Gastroesophageal sphincter (tissue), 4 donors: ENCODE measurements around the gene APOL1. TPM values are rescaled to one million over a fixed set of nuclear protein-coding genes. Genes with fewer than 3 reads are reported as not detected.
"Not testable (repeated sequence)": the region's sequence is repeated elsewhere in the genome, so short reads cannot be mapped to it uniquely, and the experiment has no call there.

Experiments used
- ATAC-seq: fragments of 150-250 bp; one replicate; pipeline ENCODE4 v1.9.1; 2016; ENCODE audit warnings: mild to moderate bottlenecking, moderate library complexity
- H3K27ac ChIP-seq, 4 donors: fragments of 200-600 bp; sonication (generic) in 3 of 4; 1 replicate in 3 of 4; 2 replicates in 1 of 4; pipeline ENCODE4 v1.5.1; 2016 to 2019
- H3K27me3 ChIP-seq: fragments of 200-600 bp; sonication (generic); one replicate; pipeline ENCODE4 v1.5.1; 2019
- H3K36me3 ChIP-seq, 2 donors: fragments of 200-600 bp; sonication (generic); one replicate each; pipeline ENCODE4 v1.5.1; 2019; ENCODE audit warnings: control low read depth in 1 of 2
- H3K4me1 ChIP-seq, 3 donors: fragments of 200-600 bp; sonication (generic); 1 replicate in 2 of 3; 2 replicates in 1 of 3; pipeline ENCODE4 v1.5.1; 2016 to 2019; ENCODE audit warnings: control low read depth in 2 of 3
- H3K4me3 ChIP-seq, 2 donors: fragments of 200-600 bp; sonication (generic); one replicate each; pipeline ENCODE4 v1.5.1; 2019; ENCODE audit warnings: mild to moderate bottlenecking in 1 of 2, moderate library complexity in 1 of 2
- H3K9me3 ChIP-seq, 3 donors: fragments of 200-600 bp; sonication (generic); one replicate each; pipeline ENCODE4 v1.5.1; 2017 to 2019; ENCODE audit warnings: control low read depth in 2 of 3
- CTCF ChIP-seq, 4 experiments: fragments of 200-600 bp in 2 of 4; fragments of 450-650 bp in 2 of 4; sonication (generic) in 1 of 4; IDR thresholded peaks; one replicate each; pipeline ENCODE4 v1.5.1; 2017 to 2019; ENCODE audit warnings: antibody characterized with exemption in 4 of 4, mild to moderate bottlenecking in 2 of 4, moderate library complexity in 2 of 4
- EP300 ChIP-seq: sonication (generic); formaldehyde crosslinking; IDR thresholded peaks from one replicate; pipeline ENCODE4 v1.6.1; 2017; ENCODE audit warnings: antibody characterized with exemption, mild to moderate bottlenecking
- POLR2A ChIP-seq, 2 donors: fragments of 450-650 bp; IDR thresholded peaks; one replicate each; pipeline ENCODE4 v1.6.1; 2017; ENCODE audit warnings: antibody characterized with exemption in 2 of 2, mild to moderate bottlenecking in 2 of 2, moderate library complexity in 1 of 2
- POLR2AphosphoS5 ChIP-seq: sonication (generic); formaldehyde crosslinking; IDR thresholded peaks from one replicate; pipeline ENCODE4 v1.6.1; 2017; ENCODE audit warnings: antibody characterized with exemption
- WGBS, 2 donors: methylation state at CpG; one replicate each; pipeline ENCODE4 v1.1.5; 2018; ENCODE audit warnings: low coverage in 1 of 2; 5-methylcytosine and 5-hydroxymethylcytosine counted together
- total RNA-seq, 4 donors: library from RNA; depleted of rRNA; stranded (reverse); fragments of >200 nt; gene quantifications; one replicate each; pipeline ENCODE4 v1.1.0, GENCODE V29; 2016

Gene APOL1
- total RNA-seq, 4 donors from 2014 or later: 10.0 to 53.7 (median 26.0) TPM

- no peak overlapping the region for H3K27ac ChIP-seq
- no peaks in the 10 kb centered on the region for H3K9me3 ChIP-seq
- no peaks in the 10 kb centered on the region for H3K27me3 ChIP-seq
- no peaks in the 10 kb centered on the region for H3K36me3 ChIP-seq
- no peak for TF ChIP-seq POLR2AphosphoS5
- TF ChIP-seq EP300: no peak
- no peak for TF ChIP-seq CTCF (IDR thresholded peaks at IDR 0.05)
- TF ChIP-seq POLR2A (IDR thresholded peaks at IDR 0.05): no peak
- ATAC-seq: peak; percentile 63
- H3K4me1 ChIP-seq: peaks cover 0 to 8% (median 0%) of the 10 kb centered on the region in 3 donors
- WGBS, 2 donors: 0 to 17% methylated on average over 1 of the region's 1 CpG
- H3K4me3 ChIP-seq: no peak overlapping the region
Observed at GRCh38 chr22:36208162-36208765, 44.7 kb upstream of the APOL1 start.

DNA sequence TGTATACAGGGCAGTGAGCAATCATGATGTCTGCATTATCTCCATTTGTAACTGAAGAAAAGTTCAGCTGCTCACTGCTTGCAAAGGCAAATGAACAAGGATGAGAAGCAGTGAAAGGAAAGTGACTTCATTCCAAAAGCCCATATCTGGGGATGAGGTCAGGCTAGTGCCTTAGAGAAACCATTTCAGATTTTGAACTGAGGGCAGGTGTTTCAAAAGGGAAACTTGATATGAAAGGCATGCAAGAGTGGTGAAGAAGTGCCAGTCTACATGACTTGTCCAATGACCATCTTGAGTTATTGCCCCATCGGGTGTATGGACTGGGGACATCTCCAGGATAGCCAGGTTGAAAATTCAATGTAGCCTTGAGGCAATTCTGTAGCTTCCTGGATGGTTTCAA is 44.0 kb upstream of the APOL1 start:
- no peak overlapping the region for H3K27ac ChIP-seq
- TF ChIP-seq CTCF (IDR thresholded peaks at IDR 0.05): no peak
- no peak for TF ChIP-seq POLR2AphosphoS5
- no peak for TF ChIP-seq POLR2A (IDR thresholded peaks at IDR 0.05)
- no peak for TF ChIP-seq EP300
- no peak for ATAC-seq
- no peak overlapping the region for H3K4me3 ChIP-seq
- peaks cover 0 to 8% (median 0%) of the 10 kb centered on the region in 3 donors for H3K4me1 ChIP-seq
- WGBS, 2 donors: 90% methylated on average over 1 of the region's 1 CpG; no CpG with 5 or more reads in 1 of the 2 donors
- no peaks in the 10 kb centered on the region for H3K27me3 ChIP-seq
- no peaks in the 10 kb centered on the region for H3K36me3 ChIP-seq
- H3K9me3 ChIP-seq: no peaks in the 10 kb centered on the region

GRCh38 chr22:36209488-36209908 is 43.4 kb upstream of the APOL1 start:
- not testable (repeated sequence) for H3K36me3 ChIP-seq, H3K4me3 ChIP-seq, H3K27ac ChIP-seq, H3K9me3 ChIP-seq, H3K27me3 ChIP-seq, ATAC-seq, H3K4me1 ChIP-seq
- WGBS, 2 donors: 88 to 92% methylated on average over 2 to 5 of the region's 5 CpGs

GRCh38 chr22:36210224-36210623 is 42.7 kb upstream of the APOL1 start:
- ATAC-seq: no peak
- 94 to 95% methylated on average over 3 of the region's 3 CpGs for WGBS, 2 donors
- no peaks in the 10 kb centered on the region for H3K27me3 ChIP-seq
- peaks cover 0 to 8% (median 0%) of the 10 kb centered on the region in 3 donors for H3K4me1 ChIP-seq
- TF ChIP-seq CTCF (IDR thresholded peaks at IDR 0.05): no peak
- no peak for TF ChIP-seq POLR2A (IDR thresholded peaks at IDR 0.05)
- H3K36me3 ChIP-seq: no peaks in the 10 kb centered on the region
- H3K27ac ChIP-seq: no peak overlapping the region
- H3K9me3 ChIP-seq: no peaks in the 10 kb centered on the region
- H3K4me3 ChIP-seq: no peak overlapping the region

- no peak for ATAC-seq
- H3K36me3 ChIP-seq: no peaks in the 10 kb centered on the region
- no peaks in the 10 kb centered on the region for H3K9me3 ChIP-seq
- TF ChIP-seq EP300: no peak
- no peak for TF ChIP-seq CTCF (IDR thresholded peaks at IDR 0.05)
- no peak for TF ChIP-seq POLR2A (IDR thresholded peaks at IDR 0.05)
- TF ChIP-seq POLR2AphosphoS5: no peak
- no peak overlapping the region for H3K27ac ChIP-seq
- H3K27me3 ChIP-seq: no peaks in the 10 kb centered on the region
- WGBS, 2 donors: 32 to 50% methylated on average over 3 to 4 of the region's 4 CpGs
- peaks cover 0 to 8% (median 0%) of the 10 kb centered on the region in 3 donors for H3K4me1 ChIP-seq
- H3K4me3 ChIP-seq: no peak overlapping the region
Observed at GRCh38 chr22:36211237-36211861, 41.6 kb upstream of the APOL1 start.
